HS-5 (cell line): Measurements from ENCODE around the gene ZNF559.
"Not testable (repeated sequence)": the region's sequence is repeated elsewhere in the genome, so short reads cannot be mapped to it uniquely, and the experiment has no call there.

Source experiments
- DNase-seq: peaks from one replicate; pipeline ENCODE4 v3.0.0-alpha.2; 2012; ENCODE audit warnings: low read depth

The ZNF559 gene

GRCh38 chr19:9323919-9324583, at the start of gene ZNF559:
ZNF559 (plus strand) TSS chr19:9324179; CDS start chr19:9338550, 14,371 bp downstream.
- peak; percentile 65 for DNase-seq

- not testable (repeated sequence) for DNase-seq
These were observed 40.5 kb upstream of the ZNF559 start for GRCh38 chr19:9283485-9283884.

GRCh38 chr19:9289231-9289884, 34.6 kb upstream of the ZNF559 start:
- DNase-seq: no peak

GRCh38 chr19:9295411-9295849, 28.5 kb upstream of the ZNF559 start:
- DNase-seq: no peak

GRCh38 chr19:9296336-9296735, 27.6 kb upstream of the ZNF559 start:
- no peak for DNase-seq

- peak; percentile 88 for DNase-seq
These were observed 17.5 kb upstream of the ZNF559 start for GRCh38 chr19:9306443-9306842.

- no peak for DNase-seq
These were observed 15.7 kb upstream of the ZNF559 start for GRCh38 chr19:9308091-9308770.

- DNase-seq: peak; percentile 97
These were observed 14.6 kb upstream of the ZNF559 start, which contains the start of gene ZNF699 for GRCh38 chr19:9309139-9309973. ZNF699 (minus strand) TSS chr19:9309838; CDS start chr19:9305119, 4,719 bp downstream.

GRCh38 chr19:9309974-9310446, 14.0 kb upstream of the ZNF559 start:
- no peak for DNase-seq

- no peak for DNase-seq
These were observed 10.2 kb upstream of the ZNF559 start for GRCh38 chr19:9313756-9314155.

GRCh38 chr19:9321338-9321737, 2.6 kb upstream of the ZNF559 start:
- DNase-seq: no peak

GRCh38 chr19:9321756-9322155, 2.2 kb upstream of the ZNF559 start:
- DNase-seq: not testable (repeated sequence)

- DNase-seq: not testable (repeated sequence)
These were observed 1.8 kb upstream of the ZNF559 start for GRCh38 chr19:9322201-9322600.

- peak; percentile 39 for DNase-seq
These were observed 441 bp upstream of the ZNF559 start for GRCh38 chr19:9323557-9323918.

GRCh38 chr19:9324584-9324962, 594 bp downstream of the ZNF559 start:
- DNase-seq: no peak

GRCh38 chr19:9329999-9330398, 6.0 kb downstream of the ZNF559 start:
- no peak for DNase-seq

- no peak for DNase-seq
These were observed 18.8 kb downstream of the ZNF559 start for GRCh38 chr19:9342610-9343304.

GRCh38 chr19:9345005-9345404, 21.0 kb downstream of the ZNF559 start:
- DNase-seq: no peak

GRCh38 chr19:9348253-9348652, 24.3 kb downstream of the ZNF559 start:
- DNase-seq: no peak

- no peak for DNase-seq
These were observed 24.7 kb downstream of the ZNF559 start for GRCh38 chr19:9348671-9349070.

GRCh38 chr19:9352505-9352904, 28.5 kb downstream of the ZNF559 start:
- DNase-seq: no peak
